Natural killer cell (primary cell): ENCODE results near the gene HGS. TPM values are rescaled to one million over a fixed set of nuclear protein-coding genes. Genes with fewer than 3 reads are reported as not detected.
A peak's percentile ranks its signal among the peaks of the same experiment; 100 is the strongest.
"Not testable (repeated sequence)": the region's sequence is repeated elsewhere in the genome, so short reads cannot be mapped to it uniquely, and the experiment has no call there.

Source experiments
- ATAC-seq, 3 donors: fragments of 150-1000 bp in 2 of 3; fragments of 200-7000 bp in 1 of 3; cut with Tn5 transposase; 1 replicate in 1 of 3; 2 replicates in 2 of 3; pipeline ENCODE4 v1.10.0; 2021; ENCODE audit warnings: mild to moderate bottlenecking in 2 of 3, moderate library complexity in 2 of 3
- DNase-seq, 2 donors: peaks; one replicate each; pipeline versions ENCODE4 v3.0.0 to v3.0.0-alpha.2; 2013 to 2021; ENCODE audit warnings: mixed read lengths in 1 of 2
- H3K27ac ChIP-seq: one replicate; pipeline ENCODE4 v1.5.1; 2013; ENCODE audit warnings: mild to moderate bottlenecking, low read length
- H3K27me3 ChIP-seq: one replicate; pipeline ENCODE4 v1.6.1; 2013; ENCODE audit warnings: low read length; ENCODE audit not compliant: control insufficient read depth, insufficient read depth
- H3K36me3 ChIP-seq: one replicate; pipeline ENCODE4 v1.6.1; 2013; ENCODE audit warnings: low read length; ENCODE audit not compliant: control insufficient read depth, insufficient read depth
- H3K4me1 ChIP-seq: one replicate; pipeline ENCODE4 v1.6.1; 2013; ENCODE audit warnings: low read length; ENCODE audit not compliant: control insufficient read depth, insufficient read depth
- H3K4me3 ChIP-seq: one replicate; pipeline ENCODE4 v1.5.1; 2013; ENCODE audit warnings: low read length
- H3K9me3 ChIP-seq: one replicate; pipeline ENCODE4 v1.6.1; 2013; ENCODE audit warnings: low read length; ENCODE audit not compliant: control insufficient read depth, insufficient read depth
- H3K27ac Mint-ChIP-seq, 2 donors: one replicate each; pipeline ENCODE4 v1.8.0; 2022; ENCODE audit warnings: mild to moderate bottlenecking in 2 of 2, mixed read lengths in 2 of 2, moderate library complexity in 1 of 2
- H3K27me3 Mint-ChIP-seq, 2 donors: one replicate each; pipeline ENCODE4 v1.8.0; 2022; ENCODE audit warnings: low read depth in 2 of 2, mixed read lengths in 2 of 2
- H3K36me3 Mint-ChIP-seq: one replicate; pipeline ENCODE4 v1.8.0; 2022; ENCODE audit warnings: mixed read lengths
- H3K4me1 Mint-ChIP-seq, 2 donors: one replicate each; pipeline ENCODE4 v1.8.0; 2022; ENCODE audit warnings: mixed read lengths in 2 of 2
- H3K4me3 Mint-ChIP-seq: one replicate; pipeline ENCODE4 v1.8.0; 2022; ENCODE audit warnings: mild to moderate bottlenecking, moderate library complexity, mixed read lengths
- H3K9me3 Mint-ChIP-seq, 2 donors: one replicate each; pipeline ENCODE4 v1.8.0; 2022; ENCODE audit warnings: mixed read lengths in 2 of 2
- WGBS: methylation state at CpG from one replicate; pipeline ENCODE4 v1.1.7; 2013; ENCODE audit warnings: missing lambda C conversion rate; ENCODE audit not compliant: insufficient coverage; 5-methylcytosine and 5-hydroxymethylcytosine counted together
- intact Hi-C: fragments of 100-400 bp; cut with micrococcal nuclease; formaldehyde crosslinking; loops from one replicate; pipeline ENCODE4 v1.14.2; 2022
- total RNA-seq, 4 donors: library from RNA; stranded (reverse); fragments of 120-200 nt in 1 of 4; gene quantifications; one replicate each; pipeline versions ENCODE4 v1.2.3 to v1.2.4, GENCODE V29; 2013 to 2022
- TF ChIP-seq, protein P1 (sequence below): fragments of 200-600 bp; IDR thresholded peaks from one replicate; pipeline ENCODE4 v1.8.0; 2022; ENCODE audit warnings: antibody characterized with exemption

Gene HGS
- total RNA-seq, 3 donors from 2014 or later (not counting 1 experiment from before 2014, with no cell fraction given) = 179 to 186 (median 181) TPM

DNA sequence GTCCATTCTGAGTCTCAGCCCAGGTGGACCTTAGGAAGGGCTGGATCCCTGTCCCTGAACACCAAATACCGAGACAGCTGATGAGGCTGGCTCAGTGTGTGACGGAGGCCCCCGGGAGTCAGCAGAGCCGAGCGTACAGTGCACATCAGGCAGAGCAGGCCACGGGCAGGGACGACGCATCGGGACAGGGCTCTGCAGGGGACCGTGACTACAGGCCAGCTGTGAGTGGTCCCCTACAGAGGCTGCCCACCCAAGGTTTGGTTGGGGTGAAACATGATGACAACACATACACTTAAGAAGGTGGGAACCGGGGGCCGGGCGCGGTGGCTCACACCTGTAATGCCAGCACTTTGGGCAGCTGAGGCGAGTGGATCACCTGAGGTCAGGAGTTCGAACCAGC lies 10.9 kb upstream of the HGS start:
- no peak for DNase-seq
- Mint-ChIP-seq H3K36me3 (no peaks in the 10 kb centered on the region), H3K27ac (no peak overlapping the region), H3K4me1 (peaks cover 7 to 12% of the 10 kb centered on the region in 2 donors), H3K4me3 (no peak overlapping the region), H3K9me3 (no peaks in the 10 kb centered on the region), H3K27me3 (no peaks in the 10 kb centered on the region)
- WGBS = 95% methylated on average over 16 of the region's 16 CpGs
- Histone ChIP-seq H3K36me3 (peaks cover 38% of the 10 kb centered on the region), H3K4me3 (no peak overlapping the region), H3K4me1 (peaks cover 3% of the 10 kb centered on the region), H3K27me3 (no peaks in the 10 kb centered on the region), H3K9me3 (no peaks in the 10 kb centered on the region), H3K27ac (no peak overlapping the region)
- TF ChIP-seq, protein P1, sequence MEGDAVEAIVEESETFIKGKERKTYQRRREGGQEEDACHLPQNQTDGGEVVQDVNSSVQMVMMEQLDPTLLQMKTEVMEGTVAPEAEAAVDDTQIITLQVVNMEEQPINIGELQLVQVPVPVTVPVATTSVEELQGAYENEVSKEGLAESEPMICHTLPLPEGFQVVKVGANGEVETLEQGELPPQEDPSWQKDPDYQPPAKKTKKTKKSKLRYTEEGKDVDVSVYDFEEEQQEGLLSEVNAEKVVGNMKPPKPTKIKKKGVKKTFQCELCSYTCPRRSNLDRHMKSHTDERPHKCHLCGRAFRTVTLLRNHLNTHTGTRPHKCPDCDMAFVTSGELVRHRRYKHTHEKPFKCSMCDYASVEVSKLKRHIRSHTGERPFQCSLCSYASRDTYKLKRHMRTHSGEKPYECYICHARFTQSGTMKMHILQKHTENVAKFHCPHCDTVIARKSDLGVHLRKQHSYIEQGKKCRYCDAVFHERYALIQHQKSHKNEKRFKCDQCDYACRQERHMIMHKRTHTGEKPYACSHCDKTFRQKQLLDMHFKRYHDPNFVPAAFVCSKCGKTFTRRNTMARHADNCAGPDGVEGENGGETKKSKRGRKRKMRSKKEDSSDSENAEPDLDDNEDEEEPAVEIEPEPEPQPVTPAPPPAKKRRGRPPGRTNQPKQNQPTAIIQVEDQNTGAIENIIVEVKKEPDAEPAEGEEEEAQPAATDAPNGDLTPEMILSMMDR = no peak
- intact Hi-C loops = no loop called here
- no peak for ATAC-seq

DNA sequence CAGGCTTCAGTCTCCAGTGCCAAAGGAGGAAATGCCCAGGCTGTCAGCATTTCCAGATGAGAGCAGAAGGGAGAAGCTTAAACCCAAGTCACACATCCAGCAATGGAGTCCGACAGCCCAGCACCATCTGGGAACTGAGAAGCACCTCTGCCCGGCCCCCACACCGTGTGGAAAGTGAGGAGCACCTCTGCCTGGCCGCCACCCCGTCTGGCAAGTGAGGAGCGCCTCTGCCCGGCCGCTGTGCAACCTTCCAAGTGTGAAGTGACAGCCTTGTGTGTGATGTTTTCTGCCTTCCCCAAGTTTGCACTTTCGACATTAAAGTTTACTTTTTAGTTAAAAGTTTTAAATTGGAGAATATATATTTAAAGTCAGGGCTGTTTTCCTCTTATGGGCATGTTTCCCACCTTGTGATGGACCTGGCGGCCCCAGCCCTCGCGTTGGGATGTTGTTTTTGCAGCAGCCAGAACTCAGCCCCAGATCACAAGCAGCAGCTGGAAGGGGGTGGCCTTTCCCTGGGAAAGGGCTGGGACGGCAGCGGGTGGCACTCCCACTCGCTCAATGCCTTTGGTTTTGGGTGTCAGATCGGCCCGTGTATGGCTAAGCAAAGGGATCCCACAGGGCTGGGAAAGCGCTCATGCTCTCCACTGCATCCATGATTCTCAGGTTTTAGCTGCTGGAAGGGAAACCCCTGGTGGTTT lies 10.1 kb upstream of the HGS start:
- H3K4me1 ChIP-seq = no peaks in the 10 kb centered on the region
- WGBS = 91% methylated on average over 18 of the region's 18 CpGs
- ATAC-seq (no peak), DNase-seq (no peak)
- Mint-ChIP-seq H3K27ac (no peak overlapping the region), H3K9me3 (no peaks in the 10 kb centered on the region), H3K27me3 (no peaks in the 10 kb centered on the region), H3K36me3 (no peaks in the 10 kb centered on the region), H3K4me1 (peaks cover 7 to 8% of the 10 kb centered on the region in 2 donors), H3K4me3 (no peak overlapping the region)
- peaks cover 38% of the 10 kb centered on the region for H3K36me3 ChIP-seq
- no peaks in the 10 kb centered on the region for H3K27me3 ChIP-seq
- intact Hi-C loops = no loop called here
- H3K4me3 ChIP-seq = no peak overlapping the region
- no peaks in the 10 kb centered on the region for H3K9me3 ChIP-seq
- no peak overlapping the region for H3K27ac ChIP-seq
- TF ChIP-seq, protein P1 = no peak

- not testable (repeated sequence) for H3K36me3 Mint-ChIP-seq, H3K4me3 Mint-ChIP-seq
These were observed 8.1 kb upstream of the HGS start for GRCh38 chr17:81675515-81676221.

More at GRCh38 chr17:81675515-81676221, 8.1 kb upstream of the HGS start:
- H3K9me3 ChIP-seq, H3K4me3 ChIP-seq, intact Hi-C loops, H3K4me1 Mint-ChIP-seq, H3K4me1 ChIP-seq, H3K27ac Mint-ChIP-seq, H3K27me3 Mint-ChIP-seq, H3K27ac ChIP-seq, H3K9me3 Mint-ChIP-seq, ATAC-seq, H3K27me3 ChIP-seq: not testable (repeated sequence)
- DNase-seq = peak in 1 of 2 donors; percentile 49
- TF ChIP-seq, protein P1 = peak; percentile 33
- WGBS = 62% methylated on average over 16 of the region's 18 CpGs
- peaks cover 27% of the 10 kb centered on the region for H3K36me3 ChIP-seq
